GM18951 (cell line): ENCODE data around the gene TUT1.
"Not testable (repeated sequence)": the region's sequence is repeated elsewhere in the genome, so short reads cannot be mapped to it uniquely, and the experiment has no call there.

Source experiments
- POLR2A ChIP-seq: IDR thresholded peaks from 4 replicates; pipeline ENCODE4 v1.6.1; 2011; ENCODE audit warnings: mild to moderate bottlenecking; ENCODE audit not compliant: insufficient read length, insufficient read depth; ENCODE audit errors: extremely low read depth
- in situ Hi-C: fragments of 300-500 bp; cut with MboI; formaldehyde crosslinking; loops from one replicate; pipeline ENCODE4 v1.12.0; 2022; ENCODE audit warnings: low sequenced_read_pairs, mixed read lengths, inconsistent platforms; ENCODE audit not compliant: unreplicated experiment

The TUT1 gene

GRCh38 chr11:62567018-62567633, 24.2 kb downstream of the TUT1 start:
- no peak for TF ChIP-seq POLR2A
- in situ Hi-C loops: no loop called here

GRCh38 chr11:62566247-62566646, 25.1 kb downstream of the TUT1 start:
- in situ Hi-C loops: no loop called here
- TF ChIP-seq POLR2A: no peak

DNA sequence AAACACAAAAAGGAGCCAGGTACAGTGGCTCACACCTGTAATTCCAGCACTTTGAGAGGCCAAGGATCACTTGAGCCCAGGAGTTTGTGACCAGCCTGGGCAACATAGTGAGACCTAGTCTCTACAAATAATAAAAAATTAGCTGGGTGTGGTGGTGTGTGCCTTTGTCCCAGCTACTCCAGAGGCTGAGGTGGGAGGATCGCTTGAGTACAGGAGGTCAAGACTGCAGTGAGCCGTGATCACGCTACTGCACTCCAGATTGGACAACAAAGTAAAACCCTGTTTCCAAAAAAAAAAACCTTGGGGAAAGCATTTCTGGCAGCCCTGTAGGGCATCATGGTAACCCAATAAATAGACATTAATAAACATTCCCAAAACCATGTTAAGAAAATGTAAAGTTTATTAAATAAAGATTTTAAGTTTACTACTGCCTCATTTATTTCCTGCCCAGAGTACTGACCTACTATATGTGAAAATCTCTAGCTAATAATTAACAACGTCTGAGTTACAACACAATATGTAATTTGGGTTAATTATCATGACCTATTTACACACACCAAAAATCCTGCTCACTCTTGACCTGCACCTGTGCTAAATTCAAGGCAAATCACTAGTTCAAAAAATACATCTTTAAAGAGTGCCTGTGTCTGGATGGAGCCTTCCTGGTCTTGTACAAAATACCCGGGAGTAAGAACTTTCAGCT, 26.1 kb downstream of the TUT1 start:
- no peak for TF ChIP-seq POLR2A
- in situ Hi-C loops: no loop called here

- in situ Hi-C loops: not testable (repeated sequence)
Observed at GRCh38 chr11:62561677-62562230, 29.6 kb downstream of the TUT1 start.

DNA sequence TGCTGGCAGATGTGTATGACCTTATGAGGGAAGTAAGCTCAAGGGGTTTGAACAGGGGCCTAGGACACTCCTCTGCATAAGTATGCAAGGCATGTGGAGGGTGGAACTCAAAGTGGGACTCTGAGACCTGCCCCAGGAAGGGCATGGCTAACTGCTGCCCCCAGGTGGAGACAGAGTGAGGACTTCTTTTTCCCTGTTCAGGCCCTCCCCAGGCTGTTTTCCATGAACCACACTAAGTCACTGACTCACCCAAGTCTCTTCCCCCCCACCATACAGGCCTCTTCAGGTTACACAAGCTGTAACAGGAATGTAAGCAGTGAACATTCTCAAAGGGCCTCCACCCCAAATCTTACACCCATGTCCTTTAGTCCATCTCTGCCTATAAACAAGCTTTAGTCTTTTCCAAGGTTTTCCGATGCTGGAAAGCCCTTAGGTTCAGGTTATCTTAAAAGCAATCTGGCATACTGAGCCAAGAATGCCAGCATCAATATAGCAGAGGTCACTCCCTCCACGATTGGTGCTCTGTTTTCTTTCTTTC, 30.7 kb downstream of the TUT1 start:
- in situ Hi-C loops: no loop called here
- no peak for TF ChIP-seq POLR2A

DNA sequence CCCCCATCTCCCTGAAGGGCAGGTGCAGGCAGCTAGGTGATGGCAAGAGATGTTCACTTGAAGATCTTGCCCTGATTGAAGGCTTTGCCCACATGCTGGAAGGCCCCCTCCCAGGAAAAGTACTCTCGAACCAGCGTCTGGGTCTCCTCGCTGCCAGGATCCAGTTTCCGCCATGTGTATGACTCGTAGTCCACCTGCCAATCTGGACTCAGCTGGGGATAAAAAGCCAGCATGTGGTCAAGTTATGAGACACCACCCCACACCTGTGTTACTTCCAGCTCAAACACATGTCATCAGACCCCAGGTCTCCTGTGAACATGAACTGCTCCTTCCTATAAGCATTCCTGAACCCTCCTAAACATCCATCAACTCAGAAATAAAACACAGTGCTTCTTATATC, 31.7 kb downstream of the TUT1 start:
- in situ Hi-C loops: not testable (repeated sequence)

DNA sequence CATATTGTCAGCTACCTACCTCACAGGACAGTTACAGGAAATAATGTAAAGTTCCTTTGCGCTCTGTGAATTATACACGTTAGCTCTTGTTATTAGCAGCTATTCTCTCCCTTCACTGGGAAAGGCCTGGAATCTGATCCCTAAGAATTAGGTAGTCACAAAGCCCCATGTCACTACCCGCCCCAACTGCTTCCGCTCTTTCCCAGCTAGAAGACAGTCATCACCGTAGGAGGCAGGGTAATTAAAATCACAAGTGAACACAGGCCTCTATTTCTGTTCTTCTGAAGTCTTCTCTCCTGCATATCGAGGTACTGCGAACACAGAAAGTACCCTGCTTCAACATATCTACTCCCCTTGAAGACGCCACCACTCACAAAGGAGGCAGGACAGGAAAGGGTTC, 32.1 kb downstream of the TUT1 start:
- no peak for TF ChIP-seq POLR2A
- in situ Hi-C loops: no loop called here

- TF ChIP-seq POLR2A: no peak
- in situ Hi-C loops: no loop called here
Observed at GRCh38 chr11:62558669-62559068, 32.7 kb downstream of the TUT1 start.

DNA sequence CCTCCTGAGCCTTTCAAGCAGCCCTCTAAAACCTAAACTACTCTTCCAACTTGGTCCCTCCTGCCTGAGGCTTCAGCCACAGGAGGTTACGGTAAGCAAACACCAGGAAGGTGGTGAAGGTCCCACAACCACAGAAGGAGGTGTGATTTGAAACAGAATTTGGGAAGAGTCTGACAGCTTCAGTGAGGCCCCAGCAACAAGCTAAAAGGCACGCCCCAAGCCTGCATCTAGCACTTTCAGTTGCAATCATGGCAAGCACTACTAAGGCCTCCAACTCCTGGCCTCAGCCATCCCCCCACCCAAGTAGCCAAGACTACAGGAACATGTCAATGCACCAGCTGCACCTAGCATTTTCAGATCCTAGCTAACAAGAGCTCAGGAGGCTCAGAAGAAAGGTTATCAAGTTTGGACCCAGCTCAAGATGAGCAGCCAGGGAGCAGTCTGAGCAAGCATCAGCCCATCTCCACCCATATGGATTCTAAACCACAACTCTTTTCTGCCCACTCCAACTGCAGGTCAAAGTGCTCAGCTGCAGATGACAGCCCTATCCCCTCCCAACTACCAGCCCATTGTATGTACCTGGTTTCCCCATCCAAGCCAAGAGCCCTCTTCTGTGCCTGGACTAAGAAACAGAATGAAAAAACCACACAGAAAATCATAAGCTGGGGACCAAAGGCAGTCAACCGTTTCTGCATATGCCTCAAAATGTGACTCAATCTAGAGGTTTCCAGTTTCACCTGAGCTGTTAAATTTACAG, 34.3 kb downstream of the TUT1 start:
- in situ Hi-C loops: no loop called here

GRCh38 chr11:62556108-62556874, 35.0 kb downstream of the TUT1 start:
- in situ Hi-C loops: no loop called here
- no peak for TF ChIP-seq POLR2A

More for the DNA sequence above, 34.3 kb downstream of the TUT1 start:
- no peak for TF ChIP-seq POLR2A

GRCh38 chr11:62555464-62556107, 35.7 kb downstream of the TUT1 start:
- no peak for TF ChIP-seq POLR2A
- in situ Hi-C loops: no loop called here

- in situ Hi-C loops: no loop called here
Observed at GRCh38 chr11:62554387-62555167, 36.7 kb downstream of the TUT1 start.

More at GRCh38 chr11:62554387-62555167, 36.7 kb downstream of the TUT1 start:
- no peak for TF ChIP-seq POLR2A
